ENCODE results near the gene FERD3L.

GRCh38 chr7:19133390-19133789, 11.8 kb downstream of the FERD3L start:
- no peak for TF ChIP-seq CTCF (conservative IDR thresholded peaks at IDR 0.05; ENCODE audit: low read length)
- no peak for TF ChIP-seq EZH2phosphoT487 (IDR thresholded peaks at IDR 0.05; ENCODE audit: borderline replicate concordance, low read depth, low read length)
